HCT116 (cell line): Measurements from ENCODE around the gene RNF34. TPM values are rescaled to one million over a fixed set of nuclear protein-coding genes. Genes with fewer than 3 reads are reported as not detected.

Source experiments
- ATAC-seq: fragments of 200-7000 bp; cut with Tn5 transposase; 2 replicates; pipeline ENCODE4 v1.9.1; 2020; ENCODE audit warnings: mild to moderate bottlenecking, moderate library complexity
- BruUV-seq: library from RNA; stranded (reverse); fragments of 400-500 nt; replicated peaks from 2 replicates; lab custom pipeline; 2021; lab: Mats Ljungman, UMichigan
- CTCF ChIA-PET: fragments of 300-600 bp; sonication (Branson Sonifier 250); formaldehyde crosslinking; loops from one replicate; lab custom pipeline; 2021; ENCODE audit warnings: antibody characterized with exemption; lab: Charles Lee
- POLR2A ChIA-PET: fragments of 300-600, 350-600 bp; sonication (Branson Sonifier 250); formaldehyde crosslinking; loops from one replicate; lab custom pipeline; 2021; ENCODE audit warnings: antibody characterized with exemption; lab: Charles Lee
- RAD21 ChIA-PET, 2 experiments: fragments of 300-600 bp; sonication (Branson Sonifier 250); formaldehyde crosslinking; loops; one replicate each; lab custom pipeline; 2023; ENCODE audit warnings: low total read pairs in 2 of 2; ENCODE audit not compliant: uncharacterized antibody in 2 of 2, unreplicated experiment in 2 of 2, low non-redundant PET in 1 of 2; lab: Charles Lee
- DNase-seq: peaks from one replicate; pipeline ENCODE4 v3.0.0-alpha.2; 2010; ENCODE audit warnings: low read depth, low spot score
- H2AFZ ChIP-seq: fragments of 200-600 bp; shearing (Covaris generic), sonication (generic); 2 replicates; pipeline ENCODE4 v1.6.1; 2017; ENCODE audit warnings: low read depth, mixed run types, mixed read lengths, antibody characterized with exemption, low read length; ENCODE audit not compliant: poor library complexity, severe bottlenecking
- H3K27ac ChIP-seq: 2 replicates; pipeline ENCODE4 v1.5.1; 2012; ENCODE audit warnings: low read depth, low read length
- H3K27me3 ChIP-seq: fragments of 200-600 bp; sonication (generic); 2 replicates; pipeline ENCODE4 v1.6.1; 2016; ENCODE audit warnings: mixed run types, low read length, mixed read lengths; ENCODE audit not compliant: insufficient read depth
- H3K36me3 ChIP-seq, 2 experiments: fragments of 200-500 bp in 1 of 2; fragments of 200-600 bp in 1 of 2; sonication (Bioruptor generic) in 1 of 2; sonication (generic) in 1 of 2; 2 replicates each; pipeline versions ENCODE4 v1.5.1 to v1.6.1; 2014 to 2016; ENCODE audit warnings: low read length in 2 of 2, inconsistent platforms in 1 of 2, mixed read lengths in 1 of 2, mixed run types in 1 of 2; ENCODE audit not compliant: insufficient read depth in 2 of 2, control insufficient read depth in 1 of 2
- H3K4me1 ChIP-seq, 2 experiments: fragments of 200-600 bp in 1 of 2; sonication (generic) in 1 of 2; 2 replicates each; pipeline versions ENCODE4 v1.5.1 to v1.6.1; 2012 to 2017; ENCODE audit warnings: low read length in 2 of 2, inconsistent platforms in 1 of 2, mild to moderate bottlenecking in 1 of 2, mixed read lengths in 1 of 2, mixed run types in 1 of 2, moderate library complexity in 1 of 2; ENCODE audit not compliant: insufficient read depth in 2 of 2, control insufficient read depth in 1 of 2
- H3K4me2 ChIP-seq: fragments of 200-600 bp; sonication (generic); 2 replicates; pipeline ENCODE4 v1.6.1; 2017; ENCODE audit warnings: mixed run types, low read length, mixed read lengths
- H3K4me3 ChIP-seq, 2 experiments: fragments of 200-600 bp in 1 of 2; sonication (generic) in 1 of 2; replicated peaks in 1 of 2; 2 replicates each; pipeline ENCODE4 v1.5.1; 2011 to 2016; ENCODE audit warnings: low read length in 2 of 2, control low read depth in 1 of 2, low read depth in 1 of 2, mild to moderate bottlenecking in 1 of 2, mixed read lengths in 1 of 2, mixed run types in 1 of 2
- H3K79me2 ChIP-seq: fragments of 200-600 bp; sonication (generic); 2 replicates; pipeline ENCODE4 v1.6.1; 2017; ENCODE audit warnings: mild to moderate bottlenecking, mixed run types, low read length, moderate library complexity, mixed read lengths; ENCODE audit not compliant: insufficient read depth
- H3K9ac ChIP-seq: fragments of 200-600 bp; sonication (generic); 2 replicates; pipeline ENCODE4 v1.6.1; 2016; ENCODE audit warnings: low read length, mixed read lengths
- H3K9me2 ChIP-seq: fragments of 200-600 bp; sonication (generic), shearing (Covaris generic); 2 replicates; pipeline ENCODE4 v1.6.1; 2017; ENCODE audit warnings: mixed run types, mild to moderate bottlenecking, moderate library complexity; ENCODE audit not compliant: insufficient read depth
- H3K9me3 ChIP-seq, 2 experiments: fragments of 200-500 bp in 1 of 2; fragments of 200-600 bp in 1 of 2; sonication (Bioruptor generic) in 1 of 2; sonication (generic) in 1 of 2; 2 replicates each; pipeline ENCODE4 v1.6.1; 2014 to 2017; ENCODE audit warnings: low read length in 2 of 2, mixed read lengths in 2 of 2, inconsistent platforms in 1 of 2, low read depth in 1 of 2, mild to moderate bottlenecking in 1 of 2, mixed run types in 1 of 2, moderate library complexity in 1 of 2; ENCODE audit not compliant: control insufficient read depth in 1 of 2, insufficient read depth in 1 of 2
- H4K20me1 ChIP-seq: fragments of 200-600 bp; sonication (generic), shearing (Covaris generic); 2 replicates; pipeline ENCODE4 v1.6.1; 2017; ENCODE audit warnings: mixed run types, mild to moderate bottlenecking, moderate library complexity; ENCODE audit not compliant: insufficient read depth
- ATF3 ChIP-seq: IDR thresholded peaks from 2 replicates; pipeline ENCODE4 v1.6.1; 2012
- EZH2 ChIP-seq: fragments of 200-600 bp; sonication (generic); IDR thresholded peaks from 2 replicates; pipeline ENCODE4 v1.6.1; 2017; ENCODE audit warnings: antibody characterized with exemption, mixed run types
- RAD21 ChIP-seq: IDR thresholded peaks from 2 replicates; pipeline ENCODE4 v1.6.1; 2012; ENCODE audit warnings: low read depth, mild to moderate bottlenecking
- YY1 ChIP-seq: IDR thresholded peaks from 2 replicates; pipeline ENCODE4 v1.6.1; 2011; ENCODE audit warnings: low read length, low read depth, moderate library complexity, mild to moderate bottlenecking; ENCODE audit not compliant: insufficient replicate concordance; ENCODE audit errors: extremely low read depth
- ZFX ChIP-seq: fragments of 450-650 bp; IDR thresholded peaks from 2 replicates; pipeline ENCODE4 v1.6.1; 2017
- intact Hi-C: fragments of 100-400 bp; cut with micrococcal nuclease; formaldehyde crosslinking; loops from 2 replicates; pipeline ENCODE4 v1.10.0; 2022
- total RNA-seq: library from RNA; stranded (reverse); gene quantifications from one replicate; pipeline ENCODE4 v1.2.1, GENCODE V29; 2021; ENCODE audit not compliant: unreplicated experiment
- TF ChIP-seq, protein P1 (sequence below): IDR thresholded peaks from 2 replicates; pipeline ENCODE4 v1.6.1; 2012

RNF34 gene
- total RNA-seq, 1 experiment from 2014 or later, result 47.8 TPM

DNA sequence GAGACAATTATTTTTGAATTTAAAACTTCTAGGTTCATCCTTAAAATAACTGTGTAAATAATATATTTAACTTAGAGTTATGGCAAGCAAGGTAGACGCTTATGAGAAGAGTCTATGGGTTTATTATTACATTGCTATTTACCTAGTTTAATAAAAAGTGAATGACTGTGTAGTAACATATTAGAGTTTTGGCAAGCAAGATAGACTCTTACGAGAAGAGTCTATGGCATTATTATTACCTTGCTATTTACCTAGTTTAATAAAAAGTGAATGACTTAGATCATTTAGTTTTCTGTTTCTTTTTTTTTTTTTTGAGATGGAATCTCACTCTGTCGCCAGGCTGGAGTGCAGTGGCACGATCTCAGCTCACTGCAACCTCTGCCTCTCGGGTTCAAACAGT is 3.8 kb downstream of the RNF34 start:
- Histone ChIP-seq H3K27me3 (no peaks in the 10 kb centered on the region), H3K9me3 (no peaks in the 10 kb centered on the region), H2AFZ (no peak overlapping the region), H3K79me2 (peaks cover 78% of the 10 kb centered on the region), H4K20me1 (no peaks in the 10 kb centered on the region), H3K27ac (no peak overlapping the region), H3K36me3 (peaks cover 14 to 15% of the 10 kb centered on the region in 2 experiments; a peak in 3 of 4 replicates), H3K4me1 (peaks cover 8 to 16% of the 10 kb centered on the region in 2 experiments), H3K9ac (no peak overlapping the region), H3K4me2 (no peak overlapping the region), H3K9me2 (no peaks in the 10 kb centered on the region), H3K4me3 (no peak overlapping the region)
- RAD21 ChIA-PET, result no interaction called here
- TF ChIP-seq, protein P1, sequence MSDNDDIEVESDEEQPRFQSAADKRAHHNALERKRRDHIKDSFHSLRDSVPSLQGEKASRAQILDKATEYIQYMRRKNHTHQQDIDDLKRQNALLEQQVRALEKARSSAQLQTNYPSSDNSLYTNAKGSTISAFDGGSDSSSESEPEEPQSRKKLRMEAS, result no peak
- TF ChIP-seq RAD21 (no peak), EZH2 (no peak), ATF3 (no peak), YY1 (no peak)
- intact Hi-C loops, result no loop called here
- BruUV-seq, result no TSS peak
- CTCF ChIA-PET, result no interaction called here
- no peak for ATAC-seq
- POLR2A ChIA-PET, result no interaction called here
- DNase-seq, result no peak

- peaks cover 81% of the 10 kb centered on the region for H3K79me2 ChIP-seq
- no peak overlapping the region for H3K4me3 ChIP-seq
- DNase-seq (no peak), ATAC-seq (no peak)
- no peak overlapping the region for H3K4me2 ChIP-seq
- no peaks in the 10 kb centered on the region for H3K9me2 ChIP-seq
- TF ChIP-seq, protein P1, result no peak
- no peak for TF ChIP-seq ZFX
- H3K27me3 ChIP-seq, result no peaks in the 10 kb centered on the region
- H4K20me1 ChIP-seq, result no peaks in the 10 kb centered on the region
- no peak overlapping the region for H2AFZ ChIP-seq
- ChIA-PET CTCF (no interaction called here), RAD21 (no interaction called here), POLR2A (no interaction called here)
- intact Hi-C loops, result no loop called here
- H3K4me1 ChIP-seq, result peaks cover 4 to 10% of the 10 kb centered on the region in 2 experiments; a peak in 3 of 4 replicates
- peaks cover 14 to 15% of the 10 kb centered on the region in 2 experiments; a peak in 3 of 4 replicates for H3K36me3 ChIP-seq
- no peaks in the 10 kb centered on the region for H3K9me3 ChIP-seq
- BruUV-seq, result no TSS peak
- no peak overlapping the region for H3K27ac ChIP-seq
- no peak overlapping the region for H3K9ac ChIP-seq
These were observed 4.8 kb downstream of the RNF34 start for GRCh38 chr12:121404734-121405133.
